ENCODE results near the gene REXO1.

The REXO1 gene

GRCh38 chr19:1849132-1849474 is 820 bp upstream of the REXO1 start:
- DNase-seq = no peak

GRCh38 chr19:1847684-1848398 is 442 bp downstream of the REXO1 start:
- peak in 1 of 5 experiments; percentile 30 for DNase-seq

- no peak for DNase-seq
Measured at GRCh38 chr19:1847348-1847683, 967 bp downstream of the REXO1 start.

- DNase-seq = no peak
Measured at GRCh38 chr19:1846517-1847204, 1.6 kb downstream of the REXO1 start.

GRCh38 chr19:1845642-1846041 is 2.6 kb downstream of the REXO1 start:
- no peak for DNase-seq

- no peak for DNase-seq
Measured at GRCh38 chr19:1845125-1845515, 3.2 kb downstream of the REXO1 start.

- no peak for DNase-seq
Measured at GRCh38 chr19:1844513-1845124, 3.7 kb downstream of the REXO1 start.

- no peak for DNase-seq
Measured at GRCh38 chr19:1843646-1844394, 4.5 kb downstream of the REXO1 start.

GRCh38 chr19:1843116-1843515 is 5.2 kb downstream of the REXO1 start:
- no peak for DNase-seq

GRCh38 chr19:1841209-1841924 is 6.9 kb downstream of the REXO1 start:
- no peak for DNase-seq

- DNase-seq = no peak
Measured at GRCh38 chr19:1840541-1841115, 7.7 kb downstream of the REXO1 start.

GRCh38 chr19:1839658-1840540 is 8.4 kb downstream of the REXO1 start:
- no peak for DNase-seq

- DNase-seq = peak in 4 of 5 experiments; percentile 39 to 54 (median 49)
Measured at GRCh38 chr19:1837625-1838105, 10.6 kb downstream of the REXO1 start.

- no peak for DNase-seq
Measured at GRCh38 chr19:1837222-1837565, 11.1 kb downstream of the REXO1 start.

- no peak for DNase-seq
Measured at GRCh38 chr19:1836458-1837221, 11.6 kb downstream of the REXO1 start.

- no peak for DNase-seq
Measured at GRCh38 chr19:1833540-1833939, 14.7 kb downstream of the REXO1 start.

GRCh38 chr19:1832046-1832663 is 16.1 kb downstream of the REXO1 start:
- no peak for DNase-seq

- DNase-seq = no peak
Measured at GRCh38 chr19:1830978-1831377, 17.3 kb downstream of the REXO1 start.

- DNase-seq = no peak
Measured at GRCh38 chr19:1830568-1830967, 17.7 kb downstream of the REXO1 start.

- no peak for DNase-seq
Measured at GRCh38 chr19:1829958-1830357, 18.3 kb downstream of the REXO1 start.

Data from T-helper 2 cell (primary cell).